ENCODE results near the gene LMAN2.
A peak's percentile ranks its signal among the peaks of the same experiment; 100 is the strongest.

LMAN2 gene

DNA sequence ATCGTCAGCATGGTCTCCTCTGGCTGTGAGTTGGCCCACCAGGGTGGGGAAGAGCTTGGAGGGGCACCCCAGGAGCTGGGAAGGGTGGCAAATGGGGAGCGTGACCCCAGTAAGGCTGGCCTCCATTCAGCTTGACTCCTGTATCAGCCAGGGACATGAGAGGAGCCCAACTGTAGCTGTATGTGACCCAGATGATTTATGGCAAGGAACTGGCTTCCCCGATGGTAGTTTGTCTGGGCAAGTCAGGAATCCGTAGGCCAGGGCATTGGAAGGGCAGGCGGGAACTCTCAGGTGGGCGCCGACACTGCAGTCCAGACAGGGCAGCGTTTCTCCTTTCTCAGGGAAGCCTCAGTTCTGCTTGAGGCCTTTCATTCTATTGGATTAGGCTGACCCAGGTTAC, 35.1 kb upstream of the LMAN2 start:
- TF ChIP-seq, protein P1, sequence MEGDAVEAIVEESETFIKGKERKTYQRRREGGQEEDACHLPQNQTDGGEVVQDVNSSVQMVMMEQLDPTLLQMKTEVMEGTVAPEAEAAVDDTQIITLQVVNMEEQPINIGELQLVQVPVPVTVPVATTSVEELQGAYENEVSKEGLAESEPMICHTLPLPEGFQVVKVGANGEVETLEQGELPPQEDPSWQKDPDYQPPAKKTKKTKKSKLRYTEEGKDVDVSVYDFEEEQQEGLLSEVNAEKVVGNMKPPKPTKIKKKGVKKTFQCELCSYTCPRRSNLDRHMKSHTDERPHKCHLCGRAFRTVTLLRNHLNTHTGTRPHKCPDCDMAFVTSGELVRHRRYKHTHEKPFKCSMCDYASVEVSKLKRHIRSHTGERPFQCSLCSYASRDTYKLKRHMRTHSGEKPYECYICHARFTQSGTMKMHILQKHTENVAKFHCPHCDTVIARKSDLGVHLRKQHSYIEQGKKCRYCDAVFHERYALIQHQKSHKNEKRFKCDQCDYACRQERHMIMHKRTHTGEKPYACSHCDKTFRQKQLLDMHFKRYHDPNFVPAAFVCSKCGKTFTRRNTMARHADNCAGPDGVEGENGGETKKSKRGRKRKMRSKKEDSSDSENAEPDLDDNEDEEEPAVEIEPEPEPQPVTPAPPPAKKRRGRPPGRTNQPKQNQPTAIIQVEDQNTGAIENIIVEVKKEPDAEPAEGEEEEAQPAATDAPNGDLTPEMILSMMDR (IDR thresholded peaks at IDR 0.05; ENCODE audit: insufficient read depth, missing control alignments) = no peak
- FAIRE-seq (no peak), DNase-seq (ENCODE audit: insufficient read length, low spot score) (no peak)

DNA sequence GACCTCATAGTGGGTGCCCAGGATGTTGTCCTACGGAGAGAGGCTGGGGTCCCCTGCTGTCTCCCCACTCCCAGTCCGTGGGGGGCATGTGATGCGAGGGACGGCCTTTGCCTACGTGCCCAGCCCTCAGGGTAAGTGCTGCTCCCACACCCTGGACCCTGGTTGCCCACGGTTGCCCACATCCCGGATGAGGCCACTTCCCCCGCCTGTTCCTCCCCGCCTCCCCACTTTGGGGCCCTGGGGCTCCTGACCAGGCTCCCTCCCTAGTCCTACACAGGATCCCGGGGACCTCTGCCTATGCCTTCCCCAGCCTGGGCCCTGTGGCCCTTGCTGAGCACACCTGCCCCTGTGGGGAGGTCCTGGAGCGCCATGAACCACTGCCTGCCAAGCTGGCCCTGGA, 34.3 kb upstream of the LMAN2 start:
- TF ChIP-seq, protein P1 (IDR thresholded peaks at IDR 0.05; ENCODE audit: insufficient read depth, missing control alignments) = no peak
- no peak for DNase-seq (ENCODE audit: insufficient read length, low spot score)
- FAIRE-seq = no peak

DNA sequence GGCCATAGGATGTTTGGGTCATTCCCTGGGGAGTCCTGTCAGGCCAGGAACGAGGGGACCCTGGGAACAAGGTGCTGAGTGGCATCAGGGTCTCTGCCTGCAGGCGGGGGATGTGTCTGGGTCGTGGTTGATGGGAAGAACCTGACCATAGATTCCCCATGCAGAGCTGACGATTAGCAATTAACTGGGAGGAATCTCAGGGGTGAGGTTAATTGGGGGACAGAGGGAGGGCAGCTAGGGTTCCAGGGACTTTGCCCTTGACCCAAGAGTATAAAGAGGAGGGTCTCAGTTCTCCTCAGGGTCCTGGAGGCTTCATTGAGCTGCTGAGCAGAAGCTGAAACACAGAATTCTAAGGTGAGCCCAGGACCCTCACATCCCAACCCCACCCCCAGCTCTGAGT, 32.7 kb upstream of the LMAN2 start, which contains the start of gene SLC34A1:
Gene SLC34A1, plus strand, starts transcription at position 301 of the 400 bp plus-strand sequence. CDS start 1,308 bp downstream, outside the sequence.
- FAIRE-seq (no peak), DNase-seq (ENCODE audit: insufficient read length, low spot score) (no peak)
- TF ChIP-seq, protein P1 (IDR thresholded peaks at IDR 0.05; ENCODE audit: insufficient read depth, missing control alignments) = no peak

DNA sequence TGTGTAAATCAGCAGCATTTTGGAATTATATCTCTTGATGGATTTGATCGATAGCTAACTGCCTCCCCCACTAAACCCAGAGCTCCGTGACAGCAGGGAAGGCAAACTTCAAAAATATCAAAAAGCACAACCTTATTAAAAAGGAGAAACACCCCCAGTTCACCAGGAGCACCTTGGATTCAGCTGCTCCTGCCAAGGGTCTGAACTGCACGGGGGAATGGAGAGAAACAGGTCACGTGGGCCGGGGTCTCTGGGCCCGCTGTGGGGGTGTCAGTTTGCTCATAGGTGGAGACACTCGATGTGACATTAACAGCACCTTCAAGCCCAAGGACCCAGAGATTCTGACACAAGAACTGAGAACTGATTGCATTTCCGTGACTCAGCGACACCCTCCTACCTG, 31.7 kb upstream of the LMAN2 start:
- TF ChIP-seq, protein P1 (IDR thresholded peaks at IDR 0.05; ENCODE audit: insufficient read depth, missing control alignments) = no peak
- FAIRE-seq = no peak
- no peak for DNase-seq (ENCODE audit: insufficient read length, low spot score)

DNA sequence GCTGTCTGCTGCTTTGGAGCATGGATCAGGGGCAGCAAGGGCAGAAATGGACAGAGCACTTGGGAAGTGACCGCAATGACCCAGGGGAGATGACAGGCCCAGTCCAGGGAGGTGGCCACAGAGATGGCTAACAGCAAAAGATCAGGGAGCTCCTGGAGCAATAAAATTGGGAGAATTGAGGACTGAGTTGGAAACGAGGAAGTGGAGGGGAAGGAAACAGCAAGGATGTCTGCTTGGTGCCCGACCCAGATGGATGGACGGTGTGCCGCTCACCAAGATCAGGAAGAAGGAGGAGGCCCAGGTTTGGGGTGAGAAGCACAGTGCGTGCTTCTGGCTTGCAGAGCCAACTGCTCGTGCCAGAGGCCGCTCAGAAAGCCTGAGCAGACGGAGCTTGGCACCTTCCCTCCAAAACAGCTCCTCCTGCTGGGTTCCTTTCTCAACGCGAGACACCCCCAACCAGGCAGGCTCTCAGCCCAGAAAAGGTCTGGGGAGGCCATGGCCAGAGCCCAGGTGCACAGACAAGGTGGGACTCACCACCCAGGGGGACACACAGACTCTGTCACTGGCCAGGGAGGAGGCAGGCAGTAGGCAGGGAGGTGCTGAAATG, 31.1 kb upstream of the LMAN2 start:
- FAIRE-seq (no peak), DNase-seq (ENCODE audit: insufficient read length, low spot score) (no peak)
- TF ChIP-seq, protein P1 (IDR thresholded peaks at IDR 0.05; ENCODE audit: insufficient read depth, missing control alignments) = peak; percentile 35

DNA sequence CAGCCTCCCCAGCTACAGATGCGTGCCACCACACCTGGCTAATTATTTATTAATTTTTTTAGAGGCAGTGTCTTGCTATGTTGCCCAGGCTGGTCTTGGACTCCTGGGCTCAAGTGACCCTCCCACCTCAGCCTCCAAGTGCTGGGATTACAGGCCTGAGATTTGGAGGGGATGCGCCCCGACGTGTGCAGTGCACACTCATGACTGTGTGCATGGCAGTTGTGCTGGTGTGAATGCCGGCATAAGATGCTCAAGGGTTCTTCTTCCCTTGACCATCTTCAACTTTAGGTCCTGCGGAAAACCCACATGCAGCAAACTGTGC, 29.3 kb upstream of the LMAN2 start:
- FAIRE-seq (no peak), DNase-seq (ENCODE audit: insufficient read length, low spot score) (no peak)
- TF ChIP-seq, protein P1 (IDR thresholded peaks at IDR 0.05; ENCODE audit: insufficient read depth, missing control alignments) = no peak

All from D721Med (cell line).